CD4-positive, alpha-beta T cell treated with Interleukin-17A for 1 hour (primary cell): ENCODE measurements around the gene OR1L8.
"Not testable (repeated sequence)": the region's sequence is repeated elsewhere in the genome, so short reads cannot be mapped to it uniquely, and the experiment has no call there.

Source experiments
- DNase-seq: peaks from one replicate; pipeline ENCODE4 v3.0.0-alpha.2; 2020

Gene OR1L8, protein sequence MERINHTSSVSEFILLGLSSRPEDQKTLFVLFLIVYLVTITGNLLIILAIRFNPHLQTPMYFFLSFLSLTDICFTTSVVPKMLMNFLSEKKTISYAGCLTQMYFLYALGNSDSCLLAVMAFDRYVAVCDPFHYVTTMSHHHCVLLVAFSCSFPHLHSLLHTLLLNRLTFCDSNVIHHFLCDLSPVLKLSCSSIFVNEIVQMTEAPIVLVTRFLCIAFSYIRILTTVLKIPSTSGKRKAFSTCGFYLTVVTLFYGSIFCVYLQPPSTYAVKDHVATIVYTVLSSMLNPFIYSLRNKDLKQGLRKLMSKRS

DNA sequence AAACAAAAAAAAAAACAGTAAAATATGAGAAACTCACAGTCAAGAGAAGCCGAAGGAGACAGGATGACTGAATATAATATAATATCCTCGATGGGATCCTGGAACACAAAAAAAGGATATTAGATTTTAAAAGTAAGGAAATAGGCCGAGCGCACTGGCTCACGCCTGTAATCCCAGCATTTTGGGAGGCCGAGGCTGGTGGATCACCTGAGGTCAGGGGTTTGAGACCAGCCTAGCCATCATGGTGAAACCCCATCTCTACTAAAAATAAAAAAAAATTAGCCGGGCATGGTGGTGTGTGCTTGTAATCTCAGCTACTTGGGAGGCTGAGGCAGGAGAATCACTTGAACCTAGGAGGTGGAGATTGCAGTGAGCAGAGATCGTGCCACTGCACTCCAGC is at the start of gene OR1L8:
TSS of gene OR1L8 (minus strand) at position 101 of the 400 bp plus-strand sequence. CDS start 14,907 bp downstream, outside the sequence.
- not testable (repeated sequence) for DNase-seq

DNA sequence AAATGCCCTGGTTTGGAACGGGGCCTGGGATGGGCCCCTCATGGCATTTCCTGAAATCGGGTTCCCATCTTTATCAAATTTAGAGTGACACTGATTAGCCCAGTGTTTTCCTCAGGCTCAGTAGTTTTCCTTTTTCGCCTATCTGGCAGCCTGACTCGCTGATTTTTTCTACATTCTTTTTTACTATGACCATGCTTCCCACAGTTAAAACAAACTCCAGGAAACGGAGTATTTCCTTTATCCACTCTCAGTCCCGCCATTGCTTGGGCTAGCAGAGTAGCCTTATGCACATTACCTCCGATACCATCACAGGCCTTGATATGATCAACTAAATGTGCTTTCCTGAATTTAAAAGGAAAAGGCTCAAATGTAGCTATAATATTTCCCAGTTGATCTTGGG is 36.8 kb upstream of the OR1L8 start:
- no peak for DNase-seq

DNA sequence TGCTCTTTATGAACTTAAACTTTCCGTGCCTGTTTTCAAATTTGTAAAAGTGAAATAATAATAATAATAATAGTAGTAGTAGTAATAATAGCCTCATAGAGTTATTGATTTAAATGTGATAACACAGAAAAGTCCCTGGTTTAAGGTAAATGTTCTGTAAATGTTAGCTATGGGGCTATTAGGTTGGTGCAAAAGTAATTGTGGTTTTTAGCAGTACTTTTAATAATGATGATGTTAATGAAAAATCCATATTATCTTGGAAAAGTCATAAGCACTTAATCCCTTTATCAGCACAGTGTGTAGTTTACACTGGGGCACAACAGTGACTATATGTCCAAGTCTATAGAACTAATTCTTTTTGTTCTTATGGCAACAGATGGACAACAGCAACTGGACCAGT is 31.2 kb upstream of the OR1L8 start, which contains the start of gene OR1Q1:
TSS of gene OR1Q1 (plus strand) at position 377 of the 400 bp plus-strand sequence. CDS start at position 377, 0 bp downstream.
- no peak for DNase-seq

DNA sequence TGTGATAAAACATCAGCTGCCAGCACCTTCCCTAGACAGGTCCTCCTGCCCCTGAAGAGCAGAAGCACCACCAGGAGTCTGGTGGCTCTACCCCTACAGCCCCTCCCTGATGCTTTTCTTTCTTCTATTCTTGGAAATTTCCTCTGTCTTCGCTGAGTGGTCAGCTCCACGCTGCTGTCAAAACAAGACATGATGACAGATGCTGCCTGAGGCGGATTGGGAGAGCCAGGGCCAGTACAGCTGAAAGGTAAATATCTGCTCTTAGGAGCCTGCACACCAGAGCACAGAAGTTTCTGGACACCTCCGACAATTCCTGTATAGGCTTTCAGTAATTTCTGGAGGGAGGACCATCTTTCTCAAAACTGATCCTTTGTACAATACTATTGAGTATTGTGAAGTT is 26.6 kb upstream of the OR1L8 start:
- no peak for DNase-seq

DNA sequence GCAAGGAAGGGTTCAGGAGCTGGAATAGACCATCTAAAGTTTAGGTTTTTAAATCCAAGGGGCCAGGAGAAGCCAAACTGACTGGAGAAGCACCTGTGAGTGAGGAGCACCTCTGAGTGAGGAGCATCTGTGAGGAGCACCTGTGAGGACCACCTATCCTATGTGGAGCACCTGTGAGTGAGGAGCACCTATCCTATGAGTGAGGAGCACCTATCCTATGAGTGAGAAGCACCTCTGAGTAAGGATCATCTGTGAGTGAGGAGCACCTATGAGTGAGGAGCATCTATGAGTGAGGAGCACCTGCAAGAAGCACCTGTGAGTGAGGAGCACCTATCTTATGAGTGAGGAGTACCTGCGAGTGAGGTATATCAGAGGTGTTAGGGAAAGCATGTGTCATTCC is 23.4 kb upstream of the OR1L8 start:
- no peak for DNase-seq

DNA sequence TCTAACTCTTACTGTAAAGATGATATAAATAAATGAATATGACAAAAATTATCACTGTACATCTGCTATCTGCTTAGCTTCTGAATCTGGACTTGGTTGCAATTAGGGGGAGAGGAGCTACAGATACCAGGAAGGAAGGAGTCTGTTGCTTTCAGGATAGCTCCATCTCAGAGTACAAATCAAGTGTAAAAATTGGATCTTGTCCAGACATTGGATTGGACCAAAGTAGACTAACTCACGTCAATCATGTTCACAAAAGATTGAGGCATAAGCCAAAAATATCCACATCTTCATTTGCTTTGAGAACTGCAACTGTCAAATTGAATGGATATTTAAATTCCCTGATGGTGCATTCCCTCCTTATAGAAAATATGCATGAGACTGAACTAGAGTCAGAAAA is 22.5 kb upstream of the OR1L8 start:
- no peak for DNase-seq

DNA sequence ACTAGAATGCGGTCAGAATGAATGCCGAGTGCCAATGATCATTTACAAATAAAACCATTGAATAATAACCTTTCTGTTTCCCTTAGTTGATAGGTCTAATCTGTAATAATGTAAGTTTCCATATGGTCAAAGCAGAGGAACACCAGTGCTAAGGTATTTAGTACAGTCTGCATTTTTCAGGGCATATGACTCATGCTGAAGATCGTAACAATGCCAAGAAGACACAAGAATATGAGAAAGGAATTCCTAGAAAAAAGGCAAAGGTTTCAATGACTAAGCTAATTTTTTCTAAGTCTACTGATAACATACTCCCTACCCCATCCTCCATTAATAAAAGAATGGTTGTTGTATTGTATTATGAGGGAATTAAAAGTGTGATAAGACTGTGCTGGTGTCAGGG is 2.8 kb downstream of the OR1L8 start:
- DNase-seq, result no peak

DNA sequence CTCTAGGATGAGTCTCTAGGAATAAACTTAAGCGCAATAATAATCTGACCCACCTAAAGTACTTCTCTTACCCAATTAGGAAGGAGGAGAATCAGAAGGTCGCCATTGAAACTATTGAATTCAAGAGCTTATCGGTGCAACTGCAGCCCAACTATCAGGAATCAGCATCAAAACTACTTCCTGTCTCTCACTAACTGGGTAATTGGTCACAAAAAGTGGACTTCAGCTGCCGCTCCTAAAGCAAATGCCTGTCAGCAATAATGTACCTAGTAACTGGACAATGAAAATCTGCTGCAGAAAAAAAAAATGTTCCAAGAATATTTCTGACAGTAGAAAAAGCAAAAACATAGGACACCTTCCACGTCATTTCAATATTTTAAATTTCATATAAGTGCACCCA is 3.3 kb downstream of the OR1L8 start:
- no peak for DNase-seq

DNA sequence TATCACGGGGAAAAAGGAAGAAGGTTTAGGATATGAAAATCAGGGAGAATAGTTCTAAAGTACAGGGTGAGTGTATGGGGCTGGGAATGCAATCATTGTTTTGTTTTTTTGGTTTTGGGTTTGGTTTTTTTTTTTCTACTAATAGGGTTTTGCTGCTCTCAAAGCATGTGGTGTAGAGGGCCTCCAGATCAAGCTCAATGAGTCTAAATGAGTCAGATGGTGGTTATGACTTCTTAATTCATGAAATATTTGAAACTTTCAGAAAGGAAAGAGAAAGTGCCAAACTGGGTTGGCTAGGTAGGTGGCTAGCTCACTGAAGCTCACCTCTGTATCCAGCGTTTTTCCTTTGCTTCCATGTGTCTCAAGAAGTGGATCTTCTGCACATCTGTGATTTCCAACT is 10.7 kb downstream of the OR1L8 start:
- no peak for DNase-seq

DNA sequence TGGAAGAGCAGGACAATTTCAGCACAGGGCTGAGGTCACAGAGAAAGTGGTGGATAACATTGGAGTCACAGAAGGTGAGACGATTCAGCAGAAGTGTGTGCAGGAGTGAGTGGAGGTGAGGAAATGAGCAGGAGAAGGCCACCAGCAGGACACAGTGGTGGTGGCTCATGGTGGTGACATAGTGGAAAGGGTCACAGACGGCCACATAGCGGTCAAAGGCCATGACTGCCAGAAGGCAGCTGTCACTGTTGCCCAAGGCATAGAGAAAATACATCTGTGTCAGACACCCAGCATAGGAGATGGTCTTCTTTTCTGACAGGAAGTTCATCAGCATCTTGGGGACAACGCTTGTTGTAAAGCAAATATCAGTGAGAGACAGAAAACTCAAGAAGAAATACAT is 15.3 kb downstream of the OR1L8 start:
- DNase-seq, result no peak

DNA sequence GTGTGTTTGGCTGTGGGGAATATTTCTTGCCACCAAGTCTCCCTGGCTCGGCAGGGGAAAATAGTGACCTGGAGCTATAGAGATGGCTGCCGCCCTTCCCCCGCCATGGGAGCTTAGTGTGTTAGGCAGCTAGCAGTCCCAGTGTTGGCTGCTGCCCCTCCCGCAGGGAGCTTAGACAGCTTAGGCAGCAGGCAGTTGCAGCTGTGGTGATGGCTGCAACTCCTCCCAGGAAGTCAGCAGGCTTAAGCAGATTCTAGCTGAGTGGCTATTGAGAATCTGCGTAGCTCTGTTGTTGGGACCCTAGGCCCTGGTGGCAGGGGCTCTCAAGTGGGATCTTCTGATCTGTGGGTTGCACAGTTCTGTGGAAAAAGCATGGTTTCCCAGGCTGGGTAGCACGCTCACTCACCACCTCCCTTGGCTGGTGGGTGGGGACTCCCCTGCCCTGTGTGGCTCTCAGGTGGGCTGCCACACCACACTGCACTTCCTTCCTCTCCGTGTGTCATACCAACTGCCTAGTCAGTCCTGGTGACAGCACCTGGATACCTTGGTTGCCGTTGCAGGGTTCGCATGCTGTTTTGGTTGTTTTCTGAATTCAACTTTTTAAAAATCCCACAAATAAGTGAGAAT is 20.9 kb downstream of the OR1L8 start:
- DNase-seq, result no peak

DNA sequence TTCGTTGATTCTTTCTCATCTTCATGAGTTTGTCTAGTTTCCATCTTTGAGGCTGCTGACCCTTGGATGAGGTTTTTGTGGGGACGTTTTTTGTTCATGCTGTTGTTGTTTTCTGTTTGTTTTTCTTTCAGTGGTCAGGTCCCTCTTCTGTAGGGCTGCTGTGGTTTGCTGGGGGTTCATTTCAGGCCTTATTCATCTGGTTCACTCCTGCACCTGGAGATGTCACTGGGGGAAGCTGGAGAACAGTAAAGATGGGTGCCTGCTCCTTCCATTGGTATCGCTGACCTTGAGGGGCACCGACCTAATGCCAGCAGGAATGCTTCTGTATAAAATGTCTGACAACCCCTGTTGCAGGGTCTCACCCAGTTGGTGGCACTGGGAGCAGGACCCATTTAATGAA is 21.7 kb downstream of the OR1L8 start:
- no peak for DNase-seq

DNA sequence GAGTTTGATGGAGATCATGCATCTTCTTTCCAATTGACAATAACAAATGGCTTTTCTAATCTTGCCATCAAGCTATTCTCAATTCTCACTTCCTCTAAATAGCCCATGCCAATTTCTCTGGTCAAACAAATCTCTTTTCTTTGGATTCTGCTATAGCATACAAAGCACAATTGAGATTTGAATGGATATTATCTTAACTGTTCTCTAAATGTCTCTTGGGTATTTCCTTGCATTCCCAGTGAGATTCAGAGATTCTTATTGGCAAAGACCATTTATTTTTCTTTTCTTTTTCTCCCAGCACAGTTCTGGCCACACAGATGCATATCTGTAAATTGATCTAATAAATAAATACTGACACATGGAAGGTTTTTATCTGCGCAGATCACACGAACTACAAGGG is 30.4 kb downstream of the OR1L8 start, which contains the start of gene OR1N2:
TSS of gene OR1N2 (plus strand) at position 301 of the 400 bp plus-strand sequence. CDS start 100 bp downstream, outside the sequence.
- no peak for DNase-seq

DNA sequence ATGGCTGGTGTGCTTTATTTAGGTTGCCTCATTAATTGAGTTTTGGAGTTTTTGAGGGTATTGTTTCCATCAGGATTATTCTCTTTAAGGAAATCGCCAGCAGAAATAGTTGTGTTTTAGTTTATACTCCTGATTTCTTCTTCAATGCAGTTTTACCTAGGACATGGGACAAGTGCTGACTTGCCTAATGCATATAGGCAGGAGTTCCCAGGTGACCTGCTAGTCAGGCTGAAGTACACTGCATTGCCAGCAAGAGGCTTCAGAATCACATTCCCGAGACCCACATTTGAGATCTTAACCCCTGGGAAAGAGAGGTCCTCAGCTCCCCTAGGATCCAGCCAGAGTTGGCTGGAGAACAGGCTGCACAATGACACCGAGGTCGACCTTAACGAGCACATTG is 31.8 kb downstream of the OR1L8 start:
- DNase-seq, result no peak

DNA sequence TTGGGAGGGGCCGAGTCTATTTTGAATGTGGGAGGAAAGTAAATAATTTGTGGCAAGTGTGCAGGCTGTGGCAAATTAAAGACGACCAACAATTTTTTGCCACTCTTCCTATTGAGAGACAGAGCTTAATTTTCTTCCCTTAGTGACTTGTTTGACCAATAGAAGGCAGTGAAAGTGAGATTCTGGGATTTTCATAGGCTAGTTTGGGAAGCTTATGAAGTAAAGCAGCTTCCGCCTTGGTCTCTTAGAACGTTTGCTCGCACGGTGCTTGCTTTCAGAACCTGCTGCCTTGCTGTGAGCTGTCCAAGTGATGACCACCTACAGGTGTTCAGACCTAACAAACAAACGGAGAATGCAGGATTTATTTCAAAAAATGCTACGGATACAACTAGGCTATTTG is 37.0 kb downstream of the OR1L8 start:
- DNase-seq, result no peak

DNA sequence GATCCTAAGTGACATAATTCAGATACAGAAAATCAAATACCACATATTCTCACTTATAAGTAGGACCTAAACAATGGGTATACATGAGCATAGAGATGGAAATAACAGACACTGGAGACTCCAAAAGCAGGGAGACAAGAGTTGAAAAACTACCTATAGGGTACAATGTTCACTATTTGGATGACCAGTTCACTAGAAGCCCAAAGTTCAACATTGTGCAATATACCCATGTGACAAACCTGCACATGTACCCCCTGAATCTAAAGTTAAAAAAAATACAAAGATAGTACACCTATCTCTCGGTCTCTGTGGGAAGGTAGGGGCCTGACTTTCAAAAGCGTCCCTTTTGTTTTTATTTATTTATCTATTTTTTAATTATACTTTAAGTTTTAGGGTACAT is 44.4 kb downstream of the OR1L8 start:
- no peak for DNase-seq

DNA sequence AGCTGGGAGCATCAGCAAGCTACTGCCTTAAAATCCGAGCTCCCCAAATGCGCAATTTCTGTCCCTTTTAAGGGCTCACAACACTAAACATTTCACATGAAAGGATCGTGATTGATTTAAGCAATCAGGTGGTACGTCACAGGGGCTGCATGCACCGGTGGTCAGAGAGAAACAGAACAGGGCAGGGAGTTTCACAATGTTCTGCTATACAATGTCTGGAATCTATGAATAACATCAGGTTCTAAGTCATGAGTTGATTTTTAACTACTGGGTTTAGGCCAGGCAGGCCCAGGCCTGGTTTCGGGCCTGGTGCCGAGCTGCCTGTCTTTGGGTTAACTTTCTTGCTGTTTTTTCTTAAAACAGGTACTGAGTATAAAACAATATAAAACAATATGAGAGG is 46.1 kb downstream of the OR1L8 start:
- DNase-seq, result not testable (repeated sequence)

DNA sequence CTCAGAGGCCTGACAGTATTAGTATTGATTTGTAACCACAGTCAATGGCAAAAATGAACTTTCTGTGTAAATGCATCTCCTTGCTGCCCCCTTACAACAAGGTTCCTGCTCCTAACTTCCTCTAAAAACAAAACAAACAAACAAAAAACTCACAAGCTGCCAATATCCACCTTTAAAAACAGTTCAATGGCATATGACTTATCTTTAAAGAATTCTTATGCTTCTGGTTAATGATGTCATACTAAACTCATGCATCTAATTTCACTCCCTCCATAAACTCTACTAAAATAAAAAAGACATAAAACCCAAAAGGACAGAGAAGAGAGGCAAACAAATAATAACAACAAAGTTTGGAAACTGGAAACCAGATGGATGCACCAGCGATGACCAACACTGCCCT is 47.0 kb downstream of the OR1L8 start:
- no peak for DNase-seq

DNA sequence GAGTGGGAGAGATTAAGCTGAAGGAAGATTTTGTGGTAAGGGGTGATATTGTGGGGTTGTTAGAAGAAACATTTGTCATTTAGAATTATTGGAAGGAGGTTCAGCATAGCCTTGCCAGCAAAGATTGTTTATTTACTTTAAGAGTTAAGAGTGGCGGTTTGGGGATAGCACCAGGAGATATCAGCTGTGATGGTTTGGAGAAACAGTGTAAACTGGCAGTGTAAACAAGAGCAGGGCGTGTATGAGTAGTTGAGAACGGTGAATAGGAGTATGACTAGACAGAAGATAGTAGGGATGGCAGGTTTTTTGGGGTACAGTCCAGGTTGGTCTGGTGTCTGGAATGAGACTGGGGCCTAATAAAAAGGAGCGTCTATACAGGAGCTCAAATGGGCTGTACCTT is 52.0 kb downstream of the OR1L8 start:
- not testable (repeated sequence) for DNase-seq

DNA sequence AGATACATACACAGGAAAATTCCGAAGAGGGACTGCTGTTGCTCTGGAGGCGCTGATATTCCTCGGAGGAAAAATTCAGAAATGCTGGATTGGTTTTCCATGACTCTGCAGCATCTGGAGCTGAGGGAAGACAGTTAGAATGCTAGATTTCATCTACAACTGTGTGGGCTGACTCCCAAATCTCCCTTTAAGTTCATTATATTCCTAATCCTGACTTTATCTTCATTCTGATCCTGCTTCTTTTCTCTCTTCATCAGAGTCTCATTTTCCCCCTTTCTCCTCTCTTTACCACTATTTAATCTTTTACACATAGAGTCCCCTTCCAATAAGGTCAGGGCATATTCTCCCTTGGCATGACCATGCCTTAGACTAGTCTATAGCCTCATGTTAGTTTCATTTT is 56.0 kb downstream of the OR1L8 start, which contains the start of gene OR1N1:
TSS of gene OR1N1 (minus strand) at position 101 of the 400 bp plus-strand sequence. CDS start at position 101, 0 bp downstream.
- DNase-seq, result no peak

DNA sequence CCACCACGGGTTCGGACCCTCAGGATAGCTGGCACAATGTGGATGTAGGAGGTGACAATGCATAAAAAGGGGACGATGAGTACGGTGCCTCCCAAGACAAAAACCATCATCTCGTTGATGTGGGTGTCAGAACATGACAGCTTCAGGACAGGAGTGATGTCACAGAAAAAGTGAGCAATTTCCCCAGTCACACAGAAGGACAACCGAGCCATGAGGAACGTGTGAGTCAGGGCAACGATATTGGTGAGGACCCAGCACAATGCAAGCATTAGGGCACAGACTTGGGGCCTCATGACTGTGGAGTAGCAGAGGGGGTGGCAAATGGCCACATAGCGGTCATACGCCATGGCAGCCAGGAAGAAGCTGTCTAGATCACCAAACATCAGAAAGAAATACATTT is 56.6 kb downstream of the OR1L8 start:
- DNase-seq, result no peak

DNA sequence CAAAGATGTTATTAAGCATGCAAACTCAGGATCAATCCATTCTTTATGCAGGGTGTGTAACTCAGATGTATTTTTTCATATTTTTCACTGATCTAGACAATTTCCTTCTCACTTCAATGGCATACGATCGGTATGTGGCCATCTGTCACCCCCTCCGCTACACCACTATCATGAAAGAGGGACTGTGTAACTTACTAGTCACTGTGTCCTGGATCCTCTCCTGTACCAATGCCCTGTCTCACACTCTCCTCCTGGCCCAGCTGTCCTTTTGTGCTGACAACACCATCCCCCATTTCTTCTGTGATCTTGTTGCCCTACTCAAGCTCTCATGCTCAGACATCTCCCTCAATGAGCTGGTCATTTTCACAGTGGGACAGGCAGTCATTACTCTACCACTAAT is 63.8 kb downstream of the OR1L8 start:
- DNase-seq, result no peak

DNA sequence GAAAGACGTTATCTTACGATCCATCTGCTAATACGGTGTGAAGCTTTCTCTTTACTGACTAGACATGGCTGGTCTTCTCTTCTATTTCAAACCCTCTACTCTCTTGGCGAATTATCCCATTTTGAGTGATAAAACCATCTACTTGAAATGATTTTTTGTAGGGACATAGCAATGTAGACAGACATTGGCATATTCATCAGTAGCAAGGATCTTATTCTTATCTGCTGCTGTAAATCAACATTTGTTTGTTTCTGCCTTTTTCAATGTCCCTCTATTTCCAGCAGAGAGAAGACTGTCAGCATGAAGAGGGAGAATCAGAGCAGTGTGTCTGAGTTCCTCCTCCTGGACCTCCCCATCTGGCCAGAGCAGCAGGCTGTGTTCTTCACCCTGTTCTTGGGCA is 64.3 kb downstream of the OR1L8 start, which contains the start of gene OR1J4:
TSS of gene OR1J4 (plus strand) at position 301 of the 400 bp plus-strand sequence. CDS start at position 301, 0 bp downstream.
- DNase-seq, result no peak

DNA sequence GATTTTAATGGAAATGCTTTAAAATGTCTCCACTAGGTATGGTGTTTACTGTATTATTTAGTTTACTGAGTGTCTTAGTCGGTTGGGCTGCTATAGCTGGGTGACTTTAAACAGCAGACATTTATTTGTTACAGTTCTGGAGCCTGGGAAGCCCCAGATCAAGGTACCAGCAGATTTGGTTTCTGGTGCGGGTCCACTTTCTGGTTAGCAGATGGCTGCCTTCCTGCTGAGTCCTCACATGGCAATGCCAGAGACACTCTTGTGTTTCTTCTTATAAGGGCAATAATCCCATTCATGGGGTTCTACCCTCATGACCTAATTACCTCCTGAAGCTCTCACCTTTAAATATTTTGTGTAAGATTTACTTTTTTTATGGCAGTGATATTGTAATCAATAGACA is 65.0 kb downstream of the OR1L8 start:
- no peak for DNase-seq
